T-helper 1 cell treated with Interleukin-12 subunit alpha and Interleukin-12 subunit beta and Interleukin-4 antibody, amounts not matched to agents 30 μg/mL and 1 μg/mL, for 36 hours (primary cell): Measurements from ENCODE around the gene CSMD2.

Experiments
- H3K27ac Mint-ChIP-seq: one replicate; pipeline ENCODE4 v1.8.0; 2021; ENCODE audit warnings: mild to moderate bottlenecking, mixed read lengths
- H3K27me3 Mint-ChIP-seq: one replicate; pipeline ENCODE4 v1.8.0; 2021; ENCODE audit warnings: low read depth, mixed read lengths
- H3K36me3 Mint-ChIP-seq: one replicate; pipeline ENCODE4 v1.8.0; 2021; ENCODE audit warnings: low read depth, mixed read lengths
- H3K4me1 Mint-ChIP-seq: one replicate; pipeline ENCODE4 v1.8.0; 2021; ENCODE audit warnings: low read depth, mixed read lengths
- H3K4me3 Mint-ChIP-seq: one replicate; pipeline ENCODE4 v1.8.0; 2021; ENCODE audit warnings: mild to moderate bottlenecking, moderate library complexity, mixed read lengths
- H3K9me3 Mint-ChIP-seq: one replicate; pipeline ENCODE4 v1.8.0; 2021; ENCODE audit warnings: mixed read lengths

The CSMD2 gene

DNA sequence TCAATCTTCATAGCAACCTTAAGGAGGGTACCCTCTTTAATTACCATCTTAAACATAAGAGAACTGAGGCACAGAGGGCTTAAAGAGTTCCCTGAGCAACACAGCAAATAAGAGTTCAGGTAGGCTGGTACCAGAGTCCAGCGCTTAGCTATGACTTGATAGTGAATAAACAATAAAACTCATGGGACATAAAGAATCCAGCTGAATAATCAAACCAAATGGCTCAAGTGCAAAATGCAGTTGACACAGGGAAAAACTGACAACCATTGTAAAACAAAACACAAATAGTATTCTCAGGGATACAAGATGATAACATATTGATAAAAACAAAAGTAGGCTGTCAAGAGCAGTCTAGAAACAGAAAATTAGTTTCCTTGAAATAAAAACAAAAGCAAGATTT is 478.0 kb downstream of the CSMD2 start:
- Mint-ChIP-seq H3K36me3 (no peaks in the 10 kb centered on the region), H3K9me3 (no peaks in the 10 kb centered on the region), H3K4me3 (no peak overlapping the region), H3K27ac (no peak overlapping the region), H3K4me1 (no peaks in the 10 kb centered on the region), H3K27me3 (peaks cover 4% of the 10 kb centered on the region)

DNA sequence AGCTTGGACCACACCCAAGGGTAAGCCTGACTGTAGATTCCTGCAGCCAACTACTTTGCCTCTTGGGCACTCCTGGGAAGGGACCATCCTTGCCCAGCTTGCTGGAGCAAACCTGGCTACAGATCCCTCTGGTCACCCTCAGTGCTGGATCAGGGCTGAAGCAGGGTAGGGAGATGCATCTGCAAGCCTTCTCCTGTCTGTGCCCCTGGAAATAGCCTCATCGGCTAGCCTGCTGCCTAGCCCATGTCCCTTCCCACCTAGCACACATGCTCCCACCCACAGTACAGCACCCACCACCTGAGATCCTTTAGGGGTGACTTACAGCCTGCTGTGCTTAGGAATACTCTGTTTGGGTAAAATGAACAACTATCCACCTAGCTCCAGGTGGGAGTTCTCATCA is 478.5 kb downstream of the CSMD2 start:
- H3K4me1 Mint-ChIP-seq: no peaks in the 10 kb centered on the region
- no peak overlapping the region for H3K4me3 Mint-ChIP-seq
- no peaks in the 10 kb centered on the region for H3K36me3 Mint-ChIP-seq
- H3K27me3 Mint-ChIP-seq: peaks cover 4% of the 10 kb centered on the region
- H3K27ac Mint-ChIP-seq: no peak overlapping the region
- no peaks in the 10 kb centered on the region for H3K9me3 Mint-ChIP-seq

DNA sequence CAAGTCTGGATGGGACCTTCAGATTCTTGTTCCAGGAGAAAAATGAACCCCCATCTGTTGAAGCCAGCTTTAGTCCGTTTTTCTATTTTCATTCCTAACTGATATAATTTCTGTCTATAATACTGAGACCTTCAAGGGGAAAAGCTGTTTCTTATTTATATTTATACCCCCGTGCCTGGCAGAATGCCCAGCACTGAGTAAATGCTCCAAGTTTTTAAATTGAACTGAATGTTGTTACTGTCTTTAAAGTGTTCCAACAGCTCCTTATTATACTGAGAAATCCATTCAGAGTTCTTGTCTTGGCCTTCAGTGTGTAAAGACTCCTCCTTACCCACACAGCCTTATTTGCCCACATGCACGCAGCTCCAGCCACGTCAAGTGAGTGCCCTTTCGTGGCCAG is 479.8 kb downstream of the CSMD2 start:
- Mint-ChIP-seq H3K9me3 (no peaks in the 10 kb centered on the region), H3K4me1 (no peaks in the 10 kb centered on the region), H3K27ac (no peak overlapping the region), H3K4me3 (no peak overlapping the region), H3K36me3 (no peaks in the 10 kb centered on the region), H3K27me3 (peaks cover 4% of the 10 kb centered on the region)

DNA sequence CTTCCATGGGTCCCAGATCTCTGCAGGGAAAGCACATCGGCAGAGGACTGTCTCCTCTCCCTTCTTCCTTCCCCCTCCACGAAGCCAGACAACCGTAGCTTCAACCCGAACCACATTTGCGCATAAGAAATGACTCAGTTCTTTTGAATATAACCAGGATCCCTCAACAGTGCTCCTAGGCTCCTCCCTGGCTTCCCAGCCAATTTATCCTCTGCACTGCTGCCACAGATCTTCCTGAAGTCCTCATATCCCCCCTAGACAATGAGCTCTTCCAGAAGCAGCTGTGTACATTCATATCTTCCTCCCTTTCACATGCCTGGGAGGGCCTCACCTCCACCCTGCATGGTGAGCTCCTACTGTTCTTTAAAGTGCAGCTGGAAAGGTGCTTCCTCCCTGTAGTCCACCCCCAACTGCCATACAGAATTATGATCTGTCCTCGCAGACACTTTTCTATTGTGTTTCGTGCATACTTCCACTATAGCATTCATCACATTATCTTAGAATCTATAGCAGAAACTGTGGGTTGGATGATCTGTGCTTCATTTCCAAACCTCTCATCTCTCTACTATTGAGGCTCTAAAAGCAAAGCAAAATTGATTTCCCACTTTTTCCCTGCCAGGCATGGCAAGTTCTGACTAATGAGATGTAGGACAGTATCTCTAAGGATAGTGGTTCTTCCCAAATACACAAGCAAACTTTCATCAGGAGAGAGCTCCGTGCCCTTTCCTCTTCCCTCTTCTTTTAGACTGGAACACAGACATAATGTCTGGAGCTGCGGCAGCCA is 480.4 kb downstream of the CSMD2 start:
- Mint-ChIP-seq H3K27ac (no peak overlapping the region), H3K27me3 (peaks cover 4% of the 10 kb centered on the region), H3K4me3 (no peak overlapping the region), H3K36me3 (no peaks in the 10 kb centered on the region), H3K4me1 (no peaks in the 10 kb centered on the region), H3K9me3 (no peaks in the 10 kb centered on the region)

DNA sequence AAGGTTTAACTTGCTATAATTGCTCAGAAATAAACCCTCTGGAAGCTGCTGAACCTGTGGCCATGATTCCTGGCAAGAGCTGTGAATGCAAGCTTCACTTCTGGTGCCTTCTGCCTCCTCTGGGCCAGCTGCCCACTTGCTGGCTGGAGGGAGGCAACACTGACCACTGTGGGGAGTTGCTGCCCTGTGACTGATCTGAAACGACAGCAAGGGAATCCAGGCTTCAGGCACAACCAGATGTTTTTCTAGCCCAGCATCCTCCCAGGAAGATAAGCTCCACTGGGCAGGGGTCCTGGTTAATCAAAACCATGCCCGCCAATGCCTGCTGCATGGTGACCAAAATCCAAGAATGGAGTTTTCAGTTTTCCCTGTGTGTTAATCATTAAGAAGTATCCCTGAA is 481.1 kb downstream of the CSMD2 start:
- no peaks in the 10 kb centered on the region for H3K9me3 Mint-ChIP-seq
- H3K27me3 Mint-ChIP-seq: peaks cover 4% of the 10 kb centered on the region
- no peaks in the 10 kb centered on the region for H3K4me1 Mint-ChIP-seq
- no peak overlapping the region for H3K4me3 Mint-ChIP-seq
- no peak overlapping the region for H3K27ac Mint-ChIP-seq
- H3K36me3 Mint-ChIP-seq: no peaks in the 10 kb centered on the region

DNA sequence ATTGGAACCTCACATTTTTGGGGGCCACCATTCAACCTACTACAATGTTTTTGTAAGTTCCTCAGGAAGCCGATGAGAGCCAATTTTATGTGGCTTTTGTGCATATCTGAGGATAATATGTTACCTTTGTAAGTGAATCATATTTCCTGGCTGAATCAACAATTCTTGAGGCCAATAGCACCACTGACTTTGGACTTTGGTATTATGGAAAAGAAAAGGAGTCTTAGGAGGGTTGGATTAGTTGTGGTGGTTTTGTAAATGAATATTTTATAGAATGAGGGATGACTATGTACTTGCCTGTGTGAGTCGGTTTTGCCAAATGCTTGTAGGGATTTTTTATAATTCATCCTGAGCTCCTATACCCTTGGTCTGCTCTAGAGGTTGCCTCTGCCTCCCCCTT is 482.7 kb downstream of the CSMD2 start:
- H3K4me3 Mint-ChIP-seq: no peak overlapping the region
- no peaks in the 10 kb centered on the region for H3K4me1 Mint-ChIP-seq
- H3K27ac Mint-ChIP-seq: no peak overlapping the region
- H3K27me3 Mint-ChIP-seq: peaks cover 4% of the 10 kb centered on the region
- H3K9me3 Mint-ChIP-seq: no peaks in the 10 kb centered on the region
- no peaks in the 10 kb centered on the region for H3K36me3 Mint-ChIP-seq

DNA sequence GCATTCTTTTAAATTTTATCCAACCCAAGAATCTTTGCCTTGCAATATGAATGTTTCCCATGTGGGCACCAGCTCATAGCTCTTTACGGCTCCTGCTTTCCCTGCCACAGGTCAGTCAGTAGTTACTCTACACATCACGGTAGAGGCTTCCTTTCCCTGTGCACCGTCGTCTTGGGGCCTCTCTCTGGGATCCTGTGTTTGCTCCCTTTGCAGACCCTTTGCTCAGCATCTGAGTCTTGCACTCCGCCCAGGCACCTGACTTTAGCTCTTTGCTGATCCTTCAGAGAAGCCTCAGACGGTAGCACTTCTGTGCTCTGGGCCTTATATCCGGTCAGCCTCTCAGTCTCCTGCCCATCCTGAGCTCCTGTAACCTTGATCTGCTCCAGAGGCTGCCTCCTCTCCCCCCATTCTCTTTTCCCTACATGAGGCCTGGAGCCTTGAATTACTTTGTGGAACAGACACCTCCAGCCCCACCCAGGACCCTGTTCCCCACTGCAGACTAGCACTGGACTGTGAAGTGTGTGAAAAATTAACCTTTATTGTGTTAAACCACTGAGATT is 484.7 kb downstream of the CSMD2 start:
- no peak overlapping the region for H3K4me3 Mint-ChIP-seq
- no peak overlapping the region for H3K27ac Mint-ChIP-seq
- no peaks in the 10 kb centered on the region for H3K27me3 Mint-ChIP-seq
- H3K9me3 Mint-ChIP-seq: no peaks in the 10 kb centered on the region
- no peaks in the 10 kb centered on the region for H3K4me1 Mint-ChIP-seq
- no peaks in the 10 kb centered on the region for H3K36me3 Mint-ChIP-seq

DNA sequence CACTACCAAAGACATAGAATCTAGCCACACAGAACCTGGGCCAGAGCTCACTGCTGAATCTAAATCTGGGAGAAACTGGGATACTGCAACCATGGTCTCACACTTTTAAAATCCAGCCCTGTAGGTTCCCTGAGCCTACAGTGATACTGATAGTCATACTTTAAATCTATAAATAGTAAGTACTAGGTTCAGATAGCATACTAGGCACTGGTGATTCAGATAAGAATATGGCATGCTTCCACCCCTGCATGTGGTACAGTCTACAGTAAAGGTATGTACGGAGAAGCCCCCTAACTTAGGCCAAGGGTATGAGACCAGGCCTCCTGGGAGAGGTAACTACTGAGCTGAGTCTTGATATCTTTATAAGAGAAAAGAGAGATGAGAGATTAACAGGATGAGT is 494.5 kb downstream of the CSMD2 start:
- Mint-ChIP-seq H3K27me3 (peaks cover 3% of the 10 kb centered on the region), H3K9me3 (no peaks in the 10 kb centered on the region), H3K4me1 (no peaks in the 10 kb centered on the region), H3K36me3 (no peaks in the 10 kb centered on the region), H3K4me3 (no peak overlapping the region), H3K27ac (no peak overlapping the region)

DNA sequence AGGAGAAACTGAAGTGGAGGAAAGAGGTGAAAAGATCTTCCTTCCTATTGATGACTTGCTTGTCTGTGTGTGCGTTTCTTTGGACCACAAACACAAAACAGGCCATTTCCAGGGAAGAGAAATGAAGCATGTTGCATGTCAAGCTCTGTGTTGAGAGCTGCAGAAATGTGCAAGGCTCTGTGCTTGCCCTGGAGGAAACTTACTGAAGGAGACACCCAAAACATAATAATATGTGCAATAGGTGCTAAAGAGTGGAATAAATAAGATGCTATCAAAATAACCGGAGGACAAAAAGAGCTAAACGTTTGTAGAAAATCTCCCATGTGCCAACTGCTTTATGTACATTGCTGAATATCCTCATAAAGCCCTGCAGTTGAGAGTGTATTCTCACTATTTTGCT is 496.3 kb downstream of the CSMD2 start:
- Mint-ChIP-seq H3K27ac (no peak overlapping the region), H3K4me1 (no peaks in the 10 kb centered on the region), H3K4me3 (no peak overlapping the region), H3K27me3 (peaks cover 3% of the 10 kb centered on the region), H3K9me3 (no peaks in the 10 kb centered on the region), H3K36me3 (no peaks in the 10 kb centered on the region)

DNA sequence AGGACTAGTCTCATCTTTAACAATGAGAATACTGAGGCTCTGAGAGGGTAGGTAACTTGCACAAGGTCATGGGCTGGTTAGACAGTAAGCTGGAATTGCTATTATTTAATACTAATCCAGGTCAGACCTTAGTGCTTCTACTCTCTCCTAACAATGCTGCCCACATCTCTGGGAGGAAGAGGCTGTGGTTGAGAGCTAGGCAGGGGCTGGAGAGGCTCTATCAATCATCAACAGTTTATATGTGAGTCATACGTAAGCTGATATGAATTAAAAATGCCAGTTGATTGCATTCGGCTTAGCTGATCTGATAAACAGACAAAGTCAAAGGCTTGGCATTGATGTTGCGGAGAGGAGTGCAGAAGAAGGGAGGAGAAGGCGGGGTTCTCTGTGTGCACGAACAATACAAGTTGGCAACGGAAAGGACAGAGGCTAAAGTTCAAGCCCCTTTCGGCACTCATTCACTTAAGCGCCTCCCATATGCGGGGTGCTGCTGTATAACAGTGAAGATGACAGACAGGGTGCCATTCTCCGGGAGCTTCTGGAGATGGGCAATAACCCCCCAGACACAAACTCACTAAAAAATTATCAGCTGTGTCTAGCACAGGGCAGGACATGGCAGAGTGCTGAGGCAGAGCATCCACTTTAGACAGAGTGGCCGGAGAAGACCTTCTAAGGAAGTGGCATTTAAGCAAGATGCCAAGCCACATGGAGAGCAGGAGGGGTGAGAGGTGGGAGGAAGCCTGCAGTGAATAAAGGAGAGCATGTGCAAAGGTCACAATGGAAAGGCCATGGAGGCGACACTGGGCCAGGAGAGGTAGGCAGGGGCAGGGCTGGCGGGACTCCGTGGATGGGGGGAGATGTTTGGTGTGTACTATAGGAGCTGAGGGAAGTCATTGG is 497.4 kb downstream of the CSMD2 start:
- no peaks in the 10 kb centered on the region for H3K9me3 Mint-ChIP-seq
- no peaks in the 10 kb centered on the region for H3K36me3 Mint-ChIP-seq
- H3K27ac Mint-ChIP-seq: no peak overlapping the region
- peaks cover 3% of the 10 kb centered on the region for H3K27me3 Mint-ChIP-seq
- H3K4me1 Mint-ChIP-seq: no peaks in the 10 kb centered on the region
- H3K4me3 Mint-ChIP-seq: no peak overlapping the region

DNA sequence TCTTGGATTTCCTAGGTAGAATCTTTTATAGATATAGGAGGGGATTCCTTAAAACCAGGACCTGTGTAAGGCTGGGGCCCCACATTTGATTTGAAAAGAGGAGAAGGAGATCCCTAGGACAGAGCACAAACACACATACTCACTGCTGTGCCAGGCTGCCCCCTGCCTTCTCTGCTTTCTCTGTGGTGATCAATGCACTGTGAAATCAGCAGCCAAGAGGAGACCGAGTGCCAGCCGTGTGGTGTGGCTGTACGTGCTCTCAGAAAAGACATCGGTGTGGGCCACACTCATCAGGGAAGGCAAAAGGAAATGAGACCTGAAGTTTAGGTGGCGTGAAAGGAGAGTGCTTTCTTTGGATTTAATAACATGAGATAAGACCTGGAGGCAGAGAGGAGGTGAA is 498.4 kb downstream of the CSMD2 start:
- no peaks in the 10 kb centered on the region for H3K9me3 Mint-ChIP-seq
- no peak overlapping the region for H3K27ac Mint-ChIP-seq
- H3K27me3 Mint-ChIP-seq: peaks cover 3% of the 10 kb centered on the region
- H3K4me1 Mint-ChIP-seq: no peaks in the 10 kb centered on the region
- no peak overlapping the region for H3K4me3 Mint-ChIP-seq
- no peaks in the 10 kb centered on the region for H3K36me3 Mint-ChIP-seq

DNA sequence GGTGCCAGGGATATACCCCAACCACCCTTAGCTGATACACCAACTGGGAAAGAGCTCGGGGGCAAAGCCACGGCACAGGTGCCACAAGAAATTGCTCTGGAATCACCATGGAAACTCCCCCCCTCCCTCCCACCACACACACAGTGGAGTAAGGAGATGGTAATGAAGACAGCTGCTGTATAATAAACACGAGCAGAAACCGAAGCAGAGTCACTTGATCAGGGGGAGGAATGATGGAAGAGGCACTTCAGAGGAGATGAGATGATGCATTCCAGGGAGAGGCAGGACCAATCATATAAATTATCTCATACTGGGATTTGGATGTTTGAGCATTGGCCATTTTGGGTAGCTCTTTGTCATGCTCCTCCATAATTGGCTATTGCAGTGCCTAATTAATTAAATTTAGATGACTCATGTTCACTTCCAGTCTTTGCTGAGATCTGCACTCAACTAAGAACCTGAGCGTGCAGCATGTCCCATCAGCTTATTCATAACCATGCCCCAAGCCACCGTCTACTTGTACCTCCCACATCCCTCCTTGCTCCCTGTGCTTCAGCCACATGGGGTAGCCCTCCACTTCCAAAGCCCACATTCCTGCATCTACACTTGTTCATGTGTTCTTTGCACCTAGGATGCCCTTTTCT is 503.1 kb downstream of the CSMD2 start:
- Mint-ChIP-seq H3K4me3 (no peak overlapping the region), H3K9me3 (no peaks in the 10 kb centered on the region), H3K4me1 (no peaks in the 10 kb centered on the region), H3K27ac (no peak overlapping the region), H3K27me3 (no peaks in the 10 kb centered on the region), H3K36me3 (no peaks in the 10 kb centered on the region)

DNA sequence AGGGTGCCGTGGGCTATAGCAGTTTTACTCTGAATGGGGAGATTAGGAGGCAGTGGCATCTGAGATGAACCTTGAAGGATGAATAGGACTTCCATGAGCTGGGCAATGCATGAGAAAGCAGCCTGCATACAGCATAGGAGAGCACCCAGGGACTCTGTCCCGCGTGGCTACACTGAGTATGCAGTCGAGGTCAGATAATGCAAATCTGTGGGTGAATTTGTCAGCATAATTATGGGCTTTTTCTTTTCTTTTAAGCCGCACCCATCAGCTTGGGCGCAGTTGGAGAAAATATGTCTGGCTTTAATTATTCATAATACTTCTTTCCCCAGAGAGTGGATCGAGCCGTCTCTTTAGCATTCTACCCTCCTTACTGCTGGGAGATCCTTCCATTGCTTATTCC is 504.1 kb downstream of the CSMD2 start:
- Mint-ChIP-seq H3K9me3 (no peaks in the 10 kb centered on the region), H3K4me1 (no peaks in the 10 kb centered on the region), H3K36me3 (no peaks in the 10 kb centered on the region), H3K27ac (no peak overlapping the region), H3K4me3 (no peak overlapping the region), H3K27me3 (no peaks in the 10 kb centered on the region)

DNA sequence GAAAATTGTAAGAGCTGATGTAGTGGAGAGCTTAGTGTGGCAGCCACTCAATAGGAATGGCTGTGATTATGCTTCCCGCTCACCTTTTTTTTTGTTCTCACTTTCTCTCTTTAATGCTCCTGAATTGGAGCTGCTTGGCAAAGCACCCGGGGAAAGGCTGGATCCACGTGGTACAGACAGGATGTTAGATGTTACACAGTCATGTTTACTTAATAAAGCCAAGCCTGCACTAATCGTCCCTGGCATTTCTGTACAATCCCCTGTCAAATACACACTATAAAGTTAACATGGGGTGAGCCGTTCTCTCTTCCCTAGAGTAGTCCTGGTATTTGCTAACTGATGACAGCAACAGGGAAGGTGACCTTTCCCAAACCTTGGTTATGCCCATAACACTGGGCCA is 504.8 kb downstream of the CSMD2 start:
- H3K27me3 Mint-ChIP-seq: no peaks in the 10 kb centered on the region
- no peak overlapping the region for H3K27ac Mint-ChIP-seq
- no peaks in the 10 kb centered on the region for H3K9me3 Mint-ChIP-seq
- no peaks in the 10 kb centered on the region for H3K4me1 Mint-ChIP-seq
- no peak overlapping the region for H3K4me3 Mint-ChIP-seq
- H3K36me3 Mint-ChIP-seq: no peaks in the 10 kb centered on the region
